ENCODE data around the gene NIPAL3. TPM values are rescaled to one million over a fixed set of nuclear protein-coding genes. Genes with fewer than 3 reads are reported as not detected.

NIPAL3 gene
- total RNA-seq, 4 donors from 2014 or later, result 4.3 to 8.7 (median 5.8) TPM

- Histone ChIP-seq H3K27ac (peak overlapping the region; percentile 49 to 72 (median 64)), H3K27me3 (no peaks in the 10 kb centered on the region), H3K4me3 (no peak overlapping the region), H3K4me1 (peaks cover 0 to 3% of the 10 kb centered on the region in 2 donors), H3K36me3 (no peaks in the 10 kb centered on the region), H3K9me3 (no peaks in the 10 kb centered on the region)
- in situ Hi-C loops (cut with MboI; ENCODE audit: low sequenced_read_pairs in 4 of 4) (no loop called here), intact Hi-C loops (cut with DNase I; ENCODE audit: low total_unique reads) (no loop called here)
- TF ChIP-seq POLR2A (IDR thresholded peaks at IDR 0.05) (no peak), CTCF (IDR thresholded peaks at IDR 0.05 in 4 of 5, conservative IDR thresholded peaks at IDR 0.05 in 1 of 5) (no peak)
- peak in 1 of 2 donors; percentile 21 for DNase-seq
- peak; percentile 37 to 44 for ATAC-seq
These were observed 22.2 kb downstream of the NIPAL3 start for GRCh38 chr1:24437631-24438396.

GRCh38 chr1:24438423-24438901, 22.9 kb downstream of the NIPAL3 start:
- TF ChIP-seq POLR2A (IDR thresholded peaks at IDR 0.05) (no peak), CTCF (IDR thresholded peaks at IDR 0.05 in 4 of 5, conservative IDR thresholded peaks at IDR 0.05 in 1 of 5) (no peak)
- H3K9me3 ChIP-seq, result no peaks in the 10 kb centered on the region
- in situ Hi-C loops (cut with MboI; ENCODE audit: low sequenced_read_pairs in 4 of 4) (no loop called here), intact Hi-C loops (cut with DNase I; ENCODE audit: low total_unique reads) (no loop called here)
- peak; percentile 39 to 55 for DNase-seq
- no peak overlapping the region for H3K4me3 ChIP-seq
- no peaks in the 10 kb centered on the region for H3K27me3 ChIP-seq
- peak overlapping the region; percentile 49 to 72 (median 64) for H3K27ac ChIP-seq
- no peaks in the 10 kb centered on the region for H3K36me3 ChIP-seq
- H3K4me1 ChIP-seq, result peaks cover 0 to 3% of the 10 kb centered on the region in 2 donors
- peak; percentile 70 to 84 for ATAC-seq

GRCh38 chr1:24440436-24440835, 24.8 kb downstream of the NIPAL3 start:
- Histone ChIP-seq H3K27ac (no peak overlapping the region), H3K4me1 (peaks cover 0 to 3% of the 10 kb centered on the region in 2 donors), H3K9me3 (no peaks in the 10 kb centered on the region), H3K36me3 (no peaks in the 10 kb centered on the region), H3K4me3 (no peak overlapping the region), H3K27me3 (no peaks in the 10 kb centered on the region)
- DNase-seq (no peak), ATAC-seq (no peak)
- in situ Hi-C loops (cut with MboI; ENCODE audit: low sequenced_read_pairs in 4 of 4), result no loop called here
- no peak for TF ChIP-seq POLR2A (IDR thresholded peaks at IDR 0.05)
- intact Hi-C loops (cut with DNase I; ENCODE audit: low total_unique reads), result no loop called here

- Histone ChIP-seq H3K4me1 (peaks cover 0 to 3% of the 10 kb centered on the region in 2 donors), H3K27ac (no peak overlapping the region), H3K4me3 (no peak overlapping the region), H3K36me3 (no peaks in the 10 kb centered on the region), H3K9me3 (no peaks in the 10 kb centered on the region), H3K27me3 (no peaks in the 10 kb centered on the region)
- in situ Hi-C loops (cut with MboI; ENCODE audit: low sequenced_read_pairs in 4 of 4), result no loop called here
- no peak for DNase-seq
- no peak for TF ChIP-seq CTCF (IDR thresholded peaks at IDR 0.05 in 4 of 5, conservative IDR thresholded peaks at IDR 0.05 in 1 of 5)
- TF ChIP-seq POLR2A (IDR thresholded peaks at IDR 0.05), result no peak
- intact Hi-C loops (cut with DNase I; ENCODE audit: low total_unique reads), result no loop called here
- ATAC-seq, result no peak
These were observed 25.9 kb downstream of the NIPAL3 start for GRCh38 chr1:24441480-24441879.

GRCh38 chr1:24441996-24442668, 26.5 kb downstream of the NIPAL3 start:
- no peaks in the 10 kb centered on the region for H3K9me3 ChIP-seq
- no peaks in the 10 kb centered on the region for H3K36me3 ChIP-seq
- TF ChIP-seq POLR2A (IDR thresholded peaks at IDR 0.05) (no peak), CTCF (IDR thresholded peaks at IDR 0.05 in 4 of 5, conservative IDR thresholded peaks at IDR 0.05 in 1 of 5) (no peak)
- H3K27me3 ChIP-seq, result no peaks in the 10 kb centered on the region
- DNase-seq (no peak), ATAC-seq (no peak)
- H3K4me1 ChIP-seq, result peaks cover 0 to 3% of the 10 kb centered on the region in 2 donors
- no peak overlapping the region for H3K4me3 ChIP-seq
- in situ Hi-C loops (cut with MboI; ENCODE audit: low sequenced_read_pairs in 4 of 4) (no loop called here), intact Hi-C loops (cut with DNase I; ENCODE audit: low total_unique reads) (no loop called here)
- no peak overlapping the region for H3K27ac ChIP-seq
